Astrocyte of the spinal cord (primary cell): Measurements from ENCODE around the gene CD164L2.
"Not testable (repeated sequence)": the region's sequence is repeated elsewhere in the genome, so short reads cannot be mapped to it uniquely, and the experiment has no call there.

ENCODE experiments used
- DNase-seq: peaks from one replicate; pipeline ENCODE4 v3.0.0; 2011; ENCODE audit warnings: low read depth, low spot score
- H3K4me3 ChIP-seq: 2 replicates; pipeline ENCODE4 v1.5.1; 2011; ENCODE audit warnings: low read depth, mild to moderate bottlenecking, low read length, moderate library complexity
- in situ Hi-C: cut with HindIII; loops from 2 replicates; pipeline ENCODE4 v1.10.0; 2017; ENCODE audit warnings: low sequenced_read_pairs
- TF ChIP-seq, protein P1 (sequence below): IDR thresholded peaks from 2 replicates; pipeline ENCODE4 v1.5.1; 2012; ENCODE audit warnings: low read depth, mild to moderate bottlenecking, low read length, inconsistent platforms

The CD164L2 gene

GRCh38 chr1:27413004-27413403 is 29.9 kb upstream of the CD164L2 start:
- TF ChIP-seq, protein P1, sequence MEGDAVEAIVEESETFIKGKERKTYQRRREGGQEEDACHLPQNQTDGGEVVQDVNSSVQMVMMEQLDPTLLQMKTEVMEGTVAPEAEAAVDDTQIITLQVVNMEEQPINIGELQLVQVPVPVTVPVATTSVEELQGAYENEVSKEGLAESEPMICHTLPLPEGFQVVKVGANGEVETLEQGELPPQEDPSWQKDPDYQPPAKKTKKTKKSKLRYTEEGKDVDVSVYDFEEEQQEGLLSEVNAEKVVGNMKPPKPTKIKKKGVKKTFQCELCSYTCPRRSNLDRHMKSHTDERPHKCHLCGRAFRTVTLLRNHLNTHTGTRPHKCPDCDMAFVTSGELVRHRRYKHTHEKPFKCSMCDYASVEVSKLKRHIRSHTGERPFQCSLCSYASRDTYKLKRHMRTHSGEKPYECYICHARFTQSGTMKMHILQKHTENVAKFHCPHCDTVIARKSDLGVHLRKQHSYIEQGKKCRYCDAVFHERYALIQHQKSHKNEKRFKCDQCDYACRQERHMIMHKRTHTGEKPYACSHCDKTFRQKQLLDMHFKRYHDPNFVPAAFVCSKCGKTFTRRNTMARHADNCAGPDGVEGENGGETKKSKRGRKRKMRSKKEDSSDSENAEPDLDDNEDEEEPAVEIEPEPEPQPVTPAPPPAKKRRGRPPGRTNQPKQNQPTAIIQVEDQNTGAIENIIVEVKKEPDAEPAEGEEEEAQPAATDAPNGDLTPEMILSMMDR: no peak
- H3K4me3 ChIP-seq: no peak overlapping the region
- no peak for DNase-seq
- in situ Hi-C loops: no loop called here

- DNase-seq: no peak
These were observed 29.4 kb upstream of the CD164L2 start for GRCh38 chr1:27412502-27412901.

GRCh38 chr1:27410709-27411108 is 27.6 kb upstream of the CD164L2 start:
- no peak for DNase-seq
- TF ChIP-seq, protein P1: no peak
- H3K4me3 ChIP-seq: no peak overlapping the region
- in situ Hi-C loops: no loop called here

More at GRCh38 chr1:27412502-27412901, 29.4 kb upstream of the CD164L2 start:
- TF ChIP-seq, protein P1: no peak
- in situ Hi-C loops: no loop called here
- no peak overlapping the region for H3K4me3 ChIP-seq

DNA sequence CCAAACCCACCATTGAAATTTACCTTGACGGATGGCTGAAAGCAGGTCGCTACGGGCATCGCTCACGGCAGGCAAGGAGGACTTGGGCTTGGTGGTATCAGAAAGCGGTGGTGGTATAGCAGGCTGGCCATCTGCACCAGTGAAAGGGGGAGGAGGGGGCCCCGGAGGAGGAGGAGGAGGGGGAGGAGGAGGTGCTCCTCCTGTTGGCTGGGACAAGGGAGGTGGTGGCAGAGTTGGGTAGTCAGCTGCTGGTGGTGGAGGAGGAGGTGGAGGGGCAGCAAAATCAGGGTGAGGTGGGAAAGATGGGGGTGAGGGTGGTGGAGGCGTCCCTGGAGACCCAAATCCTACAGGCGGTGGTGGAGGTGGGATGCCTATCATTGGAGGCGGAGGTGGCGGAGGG is 26.5 kb upstream of the CD164L2 start:
- in situ Hi-C loops: no loop called here

GRCh38 chr1:27408151-27408550 is 25.0 kb upstream of the CD164L2 start:
- no peak overlapping the region for H3K4me3 ChIP-seq
- in situ Hi-C loops: no loop called here
- DNase-seq: peak; percentile 66
- TF ChIP-seq, protein P1: no peak

More for the DNA sequence above, 26.5 kb upstream of the CD164L2 start:
- H3K4me3 ChIP-seq: no peak overlapping the region
- DNase-seq: no peak
- TF ChIP-seq, protein P1: no peak

DNA sequence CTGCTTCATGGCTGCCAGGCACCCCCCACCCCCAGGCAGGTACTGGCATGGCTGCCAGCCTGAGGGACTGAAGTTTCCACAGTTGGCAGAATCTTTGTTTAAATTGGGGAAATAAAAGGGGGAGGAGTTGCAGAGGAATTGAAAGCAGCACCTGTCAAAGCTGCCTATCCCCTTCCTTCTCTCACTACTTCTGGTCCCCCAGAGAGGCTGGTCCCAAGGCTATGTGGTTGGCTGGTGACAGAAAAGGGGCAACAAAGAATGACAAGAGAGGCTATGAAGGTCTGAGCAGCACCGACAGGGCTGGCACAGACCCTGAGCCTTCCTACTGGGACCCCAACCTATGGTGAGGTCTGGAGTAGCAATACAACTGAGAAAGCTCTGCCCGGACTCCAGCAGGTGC is 23.7 kb upstream of the CD164L2 start:
- H3K4me3 ChIP-seq, in situ Hi-C loops, DNase-seq: not testable (repeated sequence)

GRCh38 chr1:27406362-27406680 is 23.2 kb upstream of the CD164L2 start:
- no peak overlapping the region for H3K4me3 ChIP-seq
- no peak for DNase-seq
- TF ChIP-seq, protein P1: no peak
- in situ Hi-C loops: no loop called here

DNA sequence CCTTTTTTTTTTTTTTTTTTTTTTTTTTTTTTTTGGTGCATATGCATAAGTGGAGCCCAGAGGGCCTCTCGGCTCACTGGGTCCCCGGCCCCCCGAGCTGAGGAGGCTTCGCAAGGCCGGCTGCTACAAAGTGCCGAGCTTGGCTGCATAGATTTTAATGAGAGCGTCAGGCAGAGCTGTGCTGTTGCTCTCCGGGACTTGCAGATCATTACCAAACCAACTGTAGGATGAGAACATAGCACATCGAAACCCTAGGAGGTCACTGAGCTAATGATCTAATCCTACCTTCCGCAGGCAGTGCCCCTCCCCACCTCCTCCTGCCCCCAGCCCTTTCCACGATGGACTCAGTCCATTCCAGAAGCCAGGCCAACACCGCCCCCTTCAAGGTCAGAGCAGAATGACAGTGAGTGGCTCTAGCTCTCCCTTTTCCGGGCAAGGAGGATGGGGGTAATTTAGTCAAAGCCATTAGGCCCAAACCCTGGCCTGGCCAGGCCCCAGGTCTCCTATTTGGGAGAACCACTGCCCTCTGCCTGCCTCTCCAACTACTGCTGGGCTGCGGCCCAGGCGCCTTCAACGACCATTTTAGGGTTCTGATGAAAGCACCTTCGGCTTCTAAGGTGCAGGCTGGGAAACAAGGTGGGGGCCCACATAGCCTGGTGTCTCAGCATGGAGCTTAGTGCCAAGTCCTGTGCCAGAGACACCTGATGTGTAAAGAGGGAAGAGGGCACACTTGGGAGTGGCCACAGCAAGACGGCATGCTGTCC is 22.6 kb upstream of the CD164L2 start:
- in situ Hi-C loops, H3K4me3 ChIP-seq, DNase-seq: not testable (repeated sequence)
